K562 (cell line): ENCODE measurements around the gene VPREB3. TPM values are rescaled to one million over a fixed set of nuclear protein-coding genes. Genes with fewer than 3 reads are reported as not detected.

Experiments used
- CCAR2 ChIP-seq: fragments of 200-400 bp; formaldehyde crosslinking; IDR thresholded peaks from 2 replicates; pipeline ENCODE4 v1.6.1; 2017; ENCODE audit warnings: mild to moderate bottlenecking, low read depth, low read length
- CHD1 ChIP-seq: fragments of 200-600 bp; sonication (generic); IDR thresholded peaks from one replicate; pipeline ENCODE4 v1.6.1; 2012; ENCODE audit warnings: mild to moderate bottlenecking, moderate library complexity, low read length, inconsistent platforms
- EZH2 ChIP-seq: IDR thresholded peaks from 2 replicates; pipeline ENCODE4 v1.6.1; 2012; ENCODE audit warnings: low read depth, mild to moderate bottlenecking, inconsistent platforms, low read length, borderline replicate concordance
- FOXM1 ChIP-seq, 2 experiments: fragments of 450-650 bp in 1 of 2; sonication (generic) in 1 of 2; formaldehyde crosslinking in 1 of 2; IDR thresholded peaks; 2 replicates each; pipeline versions ENCODE4 v1.6.1 to v1.9.0; 2017 to 2022; ENCODE audit warnings: low read depth in 2 of 2, mild to moderate bottlenecking in 2 of 2, missing genetic modification reagents in 1 of 2, moderate library complexity in 1 of 2
- FOXP1 ChIP-seq: sonication (generic); formaldehyde crosslinking; IDR thresholded peaks from 2 replicates; pipeline ENCODE4 v1.8.0; 2022; ENCODE audit warnings: mild to moderate bottlenecking, missing genetic modification reagents
- KLF6 ChIP-seq: fragments of 250-450 bp; sonication (Bioruptor Pico); IDR thresholded peaks from 2 replicates; pipeline ENCODE4 v1.4.0; 2020; ENCODE audit warnings: mild to moderate bottlenecking, moderate library complexity, borderline replicate concordance
- L3MBTL2 ChIP-seq: fragments of 450-650 bp; IDR thresholded peaks from 2 replicates; pipeline ENCODE4 v1.6.1; 2016; ENCODE audit warnings: mild to moderate bottlenecking, moderate library complexity
- NR4A1 ChIP-seq, 2 experiments: fragments of 250-450 bp in 1 of 2; fragments of 450-650 bp in 1 of 2; sonication (Bioruptor Pico) in 1 of 2; IDR thresholded peaks; 2 replicates each; pipeline versions ENCODE4 v1.4.0 to v1.6.1; 2016 to 2020; ENCODE audit warnings: mild to moderate bottlenecking in 2 of 2, missing compliant biosample characterization in 1 of 2, missing genetic modification characterization in 1 of 2, moderate library complexity in 1 of 2
- RB1 ChIP-seq: fragments of 450-650 bp; IDR thresholded peaks from 2 replicates; pipeline ENCODE4 v1.6.1; 2017; ENCODE audit warnings: low read depth, mild to moderate bottlenecking
- RNF219 ChIP-seq: fragments of 250-450 bp; sonication (Bioruptor Pico); IDR thresholded peaks from 2 replicates; pipeline ENCODE4 v1.5.0; 2022; ENCODE audit warnings: mild to moderate bottlenecking
- XRCC4 ChIP-seq: IDR thresholded peaks from one replicate; pipeline ENCODE4 v1.6.1; 2011; ENCODE audit not compliant: insufficient read depth, insufficient read length; ENCODE audit errors: extremely low read depth
- ZFP91 ChIP-seq: sonication (generic); formaldehyde crosslinking; IDR thresholded peaks from 2 replicates; pipeline ENCODE4 v1.8.0; 2022; ENCODE audit warnings: mild to moderate bottlenecking, missing genetic modification reagents
- ZNF318 ChIP-seq, 2 experiments: fragments of 450-650 bp; IDR thresholded peaks; 2 replicates each; pipeline ENCODE4 v1.6.1; 2016; ENCODE audit warnings: mild to moderate bottlenecking in 2 of 2, borderline replicate concordance in 1 of 2, low read depth in 1 of 2, moderate library complexity in 1 of 2
- polyA plus RNA-seq, 8 experiments: library from polyadenylated mRNA; depleted of rRNA in 4 of 8; stranded (reverse) in 5 of 8; unstranded in 3 of 8; fragments of >200 nt; fragmentation: Nextera tagmentation in 2 of 8; fragmentation: Illumina TruSeq in 1 of 8; extraction: Ambion mirVana in 2 of 8; extraction: Trizol in 1 of 8; gene quantifications; 2 replicates each; pipeline versions ENCODE4 v1.2.1 to v1.2.3, GENCODE V29; 2011 to 2014; ENCODE audit warnings: inconsistent platforms in 1 of 8, missing spikeins in 1 of 8
- total RNA-seq, 7 experiments: library from RNA; depleted of rRNA in 6 of 7; stranded (reverse); fragments of >200 nt in 6 of 7; fragmentation: Illumina TruSeq in 2 of 7; extraction: Trizol in 2 of 7; gene quantifications; 2 replicates each; pipeline versions ENCODE4 v1.2.1 to v1.2.3, GENCODE V29; 2011 to 2021; ENCODE audit warnings: low replicate concordance in 1 of 7

The VPREB3 gene
- total and polyA plus RNA-seq, 9 of the 15 experiments (the other 6 are each of a cell fraction or from before 2014, with no cell fraction given), result 0.14 to 0.71 (median 0.20) TPM; not detected in 6

- TF ChIP-seq ZFP91 (CRISPR knock-in tag) (no peak), CHD1 (no peak), RNF219 (no peak), EZH2 (no peak), L3MBTL2 (peak; percentile 83), CCAR2 (no peak), FOXP1 (peak; percentile 35; the same call in 1 of the 2 replicates), ZNF318 (IDR thresholded peaks at IDR 0.05; ENCODE audit: borderline replicate concordance in 1 of 2, low read depth in 1 of 2) (no peak), KLF6 (CRISPR knock-in tag) (no peak), XRCC4 (no peak), RB1 (peak; percentile 72; the same call in 1 of the 2 replicates), NR4A1 (CRISPR knock-in tag; IDR thresholded peaks at IDR 0.05) (no peak), NR4A1 (tag; IDR thresholded peaks at IDR 0.05) (no peak), FOXM1 (IDR thresholded peaks at IDR 0.05; ENCODE audit: low read depth) (no peak), FOXM1 (CRISPR knock-in tag; IDR thresholded peaks at IDR 0.05; ENCODE audit: low read depth) (peak; percentile 53; the same call in 1 of the 2 replicates)
Measured at GRCh38 chr22:23716811-23717801, 37.1 kb downstream of the VPREB3 start (continued).
